CD4-positive, alpha-beta T cell treated with Interleukin-21 for 1 hour (primary cell): ENCODE measurements around the gene RHOJ.
"Not testable (repeated sequence)": the region's sequence is repeated elsewhere in the genome, so short reads cannot be mapped to it uniquely, and the experiment has no call there.

ENCODE experiments used
- DNase-seq: peaks from one replicate; pipeline ENCODE4 v3.0.0-alpha.2; 2020

RHOJ gene

GRCh38 chr14:63204407-63205043 lies at the start of gene RHOJ:
Gene RHOJ (plus strand): TSS chr14:63204443. CDS start chr14:63204870, 427 bp downstream.
- no peak for DNase-seq

DNA sequence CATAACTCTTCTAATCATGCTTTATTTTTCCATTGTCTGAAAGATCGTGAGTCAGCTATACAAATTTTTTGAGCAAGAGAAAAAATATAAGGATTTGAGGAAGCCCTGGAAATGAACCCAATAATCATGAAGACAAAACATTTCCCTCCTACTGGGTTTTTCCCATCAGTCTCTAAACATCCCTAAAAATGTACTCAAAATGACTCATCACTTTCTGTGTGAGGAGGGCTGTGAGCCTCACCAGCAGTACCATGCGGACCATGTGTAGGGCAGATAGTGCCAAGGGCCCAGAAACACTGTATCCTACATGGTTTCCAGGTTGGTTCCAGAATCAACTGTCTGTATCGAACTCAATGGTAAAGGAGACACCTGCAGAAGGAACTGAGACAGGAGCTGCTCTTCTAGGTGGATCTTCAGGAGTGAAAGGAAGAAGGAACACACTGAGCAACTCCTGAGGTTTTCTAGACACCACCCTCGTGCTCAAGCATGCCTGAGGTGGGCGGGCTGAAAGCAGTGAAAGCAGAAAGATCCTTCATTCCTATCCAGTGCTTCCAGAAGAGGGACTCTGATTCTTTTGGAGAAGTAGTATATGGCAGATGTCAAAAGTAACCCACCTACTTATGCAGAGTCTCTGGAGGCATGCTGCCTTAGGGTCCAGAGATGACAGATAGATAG lies 48.6 kb upstream of the RHOJ start:
- no peak for DNase-seq

DNA sequence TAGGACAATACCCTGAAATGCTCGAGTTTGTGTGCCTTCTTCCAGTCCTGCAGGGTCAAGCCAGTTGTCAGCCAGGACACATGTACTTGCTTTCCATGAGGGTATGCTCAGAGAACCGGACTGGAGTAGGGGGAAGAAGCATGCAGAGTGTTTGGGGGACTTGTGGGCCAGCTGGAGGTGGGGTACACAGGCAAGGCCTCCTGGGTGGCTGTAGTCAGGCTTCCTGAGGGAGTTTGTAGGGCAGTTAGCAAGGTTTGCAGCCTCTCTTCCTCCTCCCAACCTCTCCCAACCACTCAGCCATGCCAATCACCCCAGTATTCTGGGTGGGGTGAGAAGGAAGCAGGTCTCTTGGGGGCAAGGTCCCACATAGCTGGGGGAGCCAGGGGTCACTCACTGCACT lies 47.0 kb upstream of the RHOJ start:
- DNase-seq: no peak

GRCh38 chr14:63163306-63163705 lies 40.9 kb upstream of the RHOJ start:
- no peak for DNase-seq

DNA sequence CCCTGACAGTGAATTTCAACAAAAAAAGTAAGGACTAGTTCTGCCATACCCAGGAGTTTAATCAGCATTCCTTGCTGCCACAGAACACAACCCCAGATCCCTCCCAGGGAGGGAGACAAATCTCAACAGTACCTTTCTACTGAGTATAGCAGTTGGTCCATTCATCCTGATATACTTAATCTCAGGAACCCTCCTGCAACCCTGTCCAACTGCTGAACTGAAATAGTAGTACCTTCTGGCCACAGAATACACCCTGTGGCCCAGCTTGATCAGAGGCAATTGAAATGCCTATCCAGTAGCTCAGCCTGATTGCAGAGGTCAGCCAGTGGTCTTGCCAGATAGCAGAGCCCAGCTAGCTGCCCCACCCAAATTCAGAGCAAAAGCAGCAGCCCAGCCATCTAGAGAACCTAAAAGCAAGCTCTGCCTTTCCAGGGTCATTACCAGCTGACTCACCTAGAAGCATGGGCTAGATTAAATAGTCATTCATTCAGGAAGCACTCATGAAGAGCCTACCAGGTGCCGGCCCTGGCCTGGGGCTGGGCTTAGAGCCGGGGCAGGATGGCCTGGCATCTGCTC lies 40.0 kb upstream of the RHOJ start:
- no peak for DNase-seq

DNA sequence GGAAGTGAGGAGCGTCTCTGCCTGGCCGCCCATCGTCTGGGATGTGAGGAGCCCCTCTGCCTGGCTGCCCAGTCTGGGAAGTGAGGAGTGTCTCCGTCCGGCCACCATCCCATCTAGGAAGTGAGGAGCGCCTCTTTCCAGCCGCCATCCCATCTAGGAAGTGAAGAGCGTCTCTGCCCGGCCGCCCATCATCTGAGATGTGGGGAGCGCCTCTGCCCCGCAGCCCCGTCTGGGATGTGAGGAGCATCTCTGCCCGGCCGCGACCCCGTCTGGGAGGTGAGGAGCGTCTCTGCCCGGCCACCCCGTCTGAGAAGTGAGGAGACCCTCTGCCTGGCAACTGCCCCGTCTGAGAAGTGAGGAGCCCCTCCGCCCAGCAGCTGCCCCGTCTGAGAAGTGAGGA lies 39.0 kb upstream of the RHOJ start:
- not testable (repeated sequence) for DNase-seq

DNA sequence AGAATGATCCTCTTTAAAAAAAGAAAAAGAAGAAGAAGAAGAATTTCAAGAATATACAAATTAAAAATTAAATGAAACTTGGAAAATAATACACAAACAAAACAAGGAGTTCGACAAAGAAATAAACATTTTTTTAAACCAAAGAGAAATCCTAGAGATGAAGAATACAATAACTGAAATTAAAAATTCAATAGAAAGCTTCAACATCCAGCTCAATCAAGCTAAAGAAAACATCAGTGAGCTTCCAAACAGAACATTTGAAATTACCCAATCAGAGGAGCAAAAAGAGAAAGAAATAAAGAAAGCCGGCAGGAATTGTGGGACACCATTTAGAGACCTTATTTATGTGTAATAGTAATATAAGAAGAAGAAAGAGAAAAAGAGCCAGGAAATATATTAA lies 37.2 kb upstream of the RHOJ start:
- no peak for DNase-seq

DNA sequence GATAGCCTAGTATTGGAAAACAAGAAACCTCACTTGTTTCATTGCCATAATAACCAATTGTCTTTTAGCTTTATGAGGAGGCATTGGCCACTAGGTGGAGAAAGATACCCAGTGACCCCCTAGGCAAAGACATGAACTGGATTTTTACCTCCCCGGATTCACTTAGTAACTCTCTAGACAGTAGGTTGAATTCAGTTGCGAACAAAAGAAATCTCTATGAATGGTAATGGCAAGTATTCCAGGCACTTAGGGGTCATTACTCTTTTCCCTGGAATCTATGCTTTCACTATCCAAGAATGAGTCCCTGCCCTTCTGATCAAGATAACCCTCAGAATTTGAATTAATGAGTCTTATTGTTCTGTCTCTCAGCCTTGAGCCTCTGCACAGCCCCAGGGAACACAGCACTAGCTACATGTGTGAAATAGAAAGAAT lies 29.5 kb upstream of the RHOJ start:
- no peak for DNase-seq

DNA sequence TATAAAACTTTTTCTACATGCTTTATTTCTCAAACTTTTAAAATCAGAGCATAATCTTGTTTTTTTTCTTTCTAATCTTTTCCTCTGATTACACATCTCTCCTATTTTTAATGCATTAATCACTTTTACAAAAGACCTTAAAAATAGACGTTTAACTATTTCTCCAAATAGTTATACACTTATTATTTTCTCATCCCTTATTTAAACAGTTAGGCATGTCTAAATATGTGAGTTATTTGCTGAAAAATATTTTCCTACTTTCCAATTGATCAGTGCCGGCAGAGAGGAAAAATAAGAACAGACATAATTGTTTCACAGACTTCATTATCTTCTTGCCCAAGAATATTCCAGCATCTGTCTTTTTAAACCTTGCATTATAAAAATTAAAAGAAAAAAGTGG lies 28.7 kb upstream of the RHOJ start:
- DNase-seq: no peak

- DNase-seq: no peak
Observed at GRCh38 chr14:63178912-63179311, 25.3 kb upstream of the RHOJ start.

DNA sequence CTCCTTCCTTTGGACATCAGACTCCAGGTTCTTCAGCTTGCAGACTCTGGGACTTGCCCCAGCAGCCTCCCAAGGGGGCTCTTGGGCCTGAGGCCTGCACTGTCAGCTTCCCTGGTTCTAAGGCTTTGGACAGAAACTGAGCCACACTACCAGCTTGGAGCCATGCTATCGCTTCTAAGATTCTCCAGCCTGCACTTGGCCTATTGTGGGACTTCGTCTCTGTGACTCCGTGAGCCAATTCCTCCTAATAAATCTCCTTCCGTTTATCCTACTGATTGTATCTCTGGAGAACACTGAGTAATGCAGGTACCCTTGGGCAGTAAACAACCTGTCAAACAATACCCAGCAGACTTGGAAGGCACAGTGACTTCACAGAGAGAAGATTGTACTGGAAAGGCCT lies 24.9 kb upstream of the RHOJ start:
- no peak for DNase-seq

GRCh38 chr14:63180011-63180410 lies 24.2 kb upstream of the RHOJ start:
- no peak for DNase-seq

DNA sequence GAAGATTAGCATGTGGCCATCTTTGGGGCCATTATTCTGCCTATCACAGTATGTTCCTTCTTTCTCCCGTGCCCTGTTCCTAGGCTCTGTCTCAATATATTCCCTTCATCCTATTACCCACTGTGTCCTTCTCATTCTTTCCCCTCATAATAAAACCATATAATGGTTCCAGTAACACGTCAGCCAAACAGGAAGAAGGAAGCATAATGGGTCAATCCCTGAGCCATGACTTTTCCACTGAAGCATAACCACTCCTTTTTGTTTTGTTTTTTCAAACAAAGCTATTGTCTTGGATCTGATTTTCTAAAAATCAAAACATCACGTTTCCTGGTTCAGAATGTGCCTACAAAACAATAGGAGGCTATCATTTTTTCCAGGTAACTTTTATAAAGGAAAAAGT lies 21.3 kb upstream of the RHOJ start:
- DNase-seq: no peak

- DNase-seq: no peak
Observed at GRCh38 chr14:63186453-63186852, 17.8 kb upstream of the RHOJ start.

DNA sequence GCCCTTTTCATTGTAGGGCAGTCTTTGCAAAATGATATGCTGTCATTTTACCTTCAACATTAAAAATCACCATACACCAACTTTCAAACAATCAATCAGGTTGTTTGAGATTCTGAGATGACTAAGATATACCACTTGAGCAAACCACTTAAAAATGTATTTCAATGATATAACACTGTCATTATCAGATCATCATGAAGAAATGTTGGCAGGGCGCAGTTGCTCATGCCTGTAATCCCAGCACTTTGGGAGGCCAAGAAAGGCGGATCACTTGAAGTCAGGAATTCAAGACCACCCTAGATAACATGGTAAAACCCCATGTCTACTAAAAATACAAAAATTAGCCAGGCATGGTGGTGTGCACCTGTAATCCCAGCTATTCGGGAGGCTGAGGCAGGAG lies 13.0 kb upstream of the RHOJ start:
- no peak for DNase-seq

GRCh38 chr14:63192085-63192484 lies 12.2 kb upstream of the RHOJ start:
- no peak for DNase-seq

GRCh38 chr14:63193236-63193635 lies 11.0 kb upstream of the RHOJ start:
- no peak for DNase-seq

DNA sequence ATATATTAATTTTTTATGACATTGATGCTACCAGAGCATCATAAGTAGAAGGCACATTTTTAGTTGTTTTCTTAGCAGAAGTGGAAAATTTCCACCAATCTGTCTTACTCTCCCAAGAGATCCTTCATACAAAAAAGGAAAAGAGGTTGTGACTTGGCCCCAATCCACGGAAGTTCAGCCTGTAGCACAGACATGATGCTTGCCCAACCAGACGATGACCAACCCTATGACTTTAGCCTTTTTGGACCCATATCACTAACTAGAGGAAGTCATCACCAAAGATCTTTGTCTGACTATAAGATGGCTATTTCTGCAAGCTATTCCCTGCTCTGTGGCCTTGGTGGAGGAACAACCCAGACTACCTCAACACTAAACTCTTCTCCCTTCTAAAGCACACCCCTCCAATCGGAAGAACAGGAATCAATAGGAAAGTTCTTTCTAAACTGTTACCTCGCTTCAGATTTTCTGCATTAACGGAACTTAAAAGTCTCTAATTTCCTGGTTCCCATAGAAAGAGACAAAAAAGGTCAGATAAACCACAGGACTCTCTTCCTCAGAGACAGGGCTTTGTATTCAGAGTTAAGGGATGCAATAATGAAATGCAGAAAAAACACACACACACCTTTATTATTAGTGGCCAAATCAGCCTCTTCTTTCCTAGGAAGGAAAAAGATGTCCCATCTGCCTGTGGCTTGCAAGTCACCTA lies 4.1 kb upstream of the RHOJ start:
- no peak for DNase-seq

DNA sequence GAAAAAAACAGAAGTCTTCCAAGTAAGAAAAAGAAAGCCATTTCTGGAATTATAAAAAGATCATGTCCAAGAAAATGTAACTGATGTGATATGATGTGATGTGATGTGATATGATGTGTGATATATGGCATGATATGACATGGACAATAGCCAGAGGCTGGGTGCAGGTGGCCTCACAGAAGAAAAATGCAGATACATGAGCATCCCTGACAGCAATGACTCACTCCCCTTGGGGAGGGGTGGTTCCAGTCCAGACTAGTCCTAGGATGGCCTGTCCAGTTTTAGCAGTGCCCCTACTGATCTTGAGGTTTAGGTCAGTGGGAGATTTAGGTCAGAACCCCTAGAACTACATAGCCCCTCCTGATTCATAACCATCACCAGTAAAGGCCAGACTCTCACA lies 3.5 kb upstream of the RHOJ start:
- no peak for DNase-seq

- no peak for DNase-seq
Observed at GRCh38 chr14:63203015-63203414, 1.2 kb upstream of the RHOJ start.

- DNase-seq: no peak
Observed at GRCh38 chr14:63203618-63204406, 431 bp upstream of the RHOJ start.

DNA sequence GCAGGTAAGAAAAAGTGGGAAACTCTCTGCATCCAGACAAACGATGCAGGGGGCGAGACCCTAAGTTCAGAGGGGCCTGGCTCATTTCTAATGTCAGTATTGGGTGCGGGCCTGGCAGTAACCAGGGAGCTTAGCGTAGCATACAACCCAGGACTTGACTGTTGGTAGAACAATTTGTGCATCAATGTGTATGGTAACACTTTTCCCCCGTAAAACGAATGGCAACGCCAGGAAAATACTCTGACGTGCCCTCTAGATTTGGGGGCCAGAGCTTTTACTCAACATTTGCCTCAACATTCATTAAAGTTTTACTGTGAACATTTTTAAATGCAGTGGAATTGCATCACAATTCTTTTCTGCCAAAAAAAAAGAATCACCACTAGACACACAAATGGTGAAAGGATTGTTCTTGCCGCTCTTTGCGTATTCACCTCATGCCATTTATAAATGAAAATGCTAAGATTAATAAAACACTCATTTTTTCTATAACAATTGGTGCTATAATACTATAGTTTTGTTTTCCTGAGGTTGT lies 867 bp downstream of the RHOJ start:
- DNase-seq: no peak

GRCh38 chr14:63205866-63206265 lies 1.6 kb downstream of the RHOJ start:
- DNase-seq: no peak
